Choroid plexus epithelial cell (primary cell): ENCODE data around the gene TIAM2.
"Not testable (repeated sequence)": the region's sequence is repeated elsewhere in the genome, so short reads cannot be mapped to it uniquely, and the experiment has no call there.

ENCODE experiments used
- DNase-seq: peaks from one replicate; pipeline ENCODE4 v3.0.0-alpha.2; 2010; ENCODE audit warnings: low read depth
- H3K4me3 ChIP-seq: 2 replicates; pipeline ENCODE4 v1.5.1; 2011; ENCODE audit warnings: low read depth, mild to moderate bottlenecking, control low read depth, low read length, moderate library complexity
- CTCF ChIP-seq: conservative IDR thresholded peaks from 2 replicates; pipeline ENCODE4 v1.5.1; 2011; ENCODE audit warnings: low read depth, mild to moderate bottlenecking, control low read depth, inconsistent platforms, low read length, moderate library complexity

The TIAM2 gene

GRCh38 chr6:155213611-155214372 lies 218.7 kb downstream of the TIAM2 start:
- DNase-seq: no peak
- H3K4me3 ChIP-seq: no peak overlapping the region
- no peak for TF ChIP-seq CTCF

GRCh38 chr6:155215906-155216305 lies 220.8 kb downstream of the TIAM2 start:
- no peak overlapping the region for H3K4me3 ChIP-seq
- DNase-seq: no peak
- no peak for TF ChIP-seq CTCF

- no peak for DNase-seq
- no peak overlapping the region for H3K4me3 ChIP-seq
- no peak for TF ChIP-seq CTCF
Measured at GRCh38 chr6:155216312-155217046, 221.4 kb downstream of the TIAM2 start.

- not testable (repeated sequence) for H3K4me3 ChIP-seq, DNase-seq
Measured at GRCh38 chr6:155218711-155219110, 223.6 kb downstream of the TIAM2 start.

GRCh38 chr6:155219299-155219698 lies 224.2 kb downstream of the TIAM2 start:
- no peak overlapping the region for H3K4me3 ChIP-seq
- no peak for TF ChIP-seq CTCF
- DNase-seq: no peak

- no peak for DNase-seq
- H3K4me3 ChIP-seq: no peak overlapping the region
- TF ChIP-seq CTCF: no peak
Measured at GRCh38 chr6:155219858-155220301, 224.8 kb downstream of the TIAM2 start.

GRCh38 chr6:155221086-155221485 lies 226.0 kb downstream of the TIAM2 start:
- H3K4me3 ChIP-seq: no peak overlapping the region
- no peak for TF ChIP-seq CTCF
- no peak for DNase-seq
